HEK293 (cell line): Measurements from ENCODE around the gene ABI3BP.

Source experiments
- CTCF ChIA-PET: fragments of 350-600 bp; formaldehyde crosslinking; extraction: SDS; loops from one replicate; lab custom pipeline; 2021; ENCODE audit warnings: antibody characterized with exemption; lab: Yijun Ruan, JAX
- POLR2A ChIA-PET: fragments of 300-600 bp; formaldehyde crosslinking; extraction: SDS; loops from one replicate; lab custom pipeline; 2020; ENCODE audit warnings: antibody characterized with exemption, inconsistent platforms; lab: Yijun Ruan, JAX
- H3K27ac ChIP-seq: fragments of 200-500 bp; sonication (Bioruptor generic); 2 replicates; pipeline ENCODE4 v1.5.1; 2014; ENCODE audit warnings: low read depth, low read length, control low read depth, inconsistent platforms; ENCODE audit errors: extremely low read depth
- H3K36me3 ChIP-seq, 2 experiments: fragments of 200-500 bp in 1 of 2; sonication (Bioruptor generic) in 1 of 2; 1 replicate in 1 of 2; 2 replicates in 1 of 2; pipeline ENCODE4 v1.5.1; 2014 to 2017; ENCODE audit warnings: inconsistent platforms in 2 of 2, low read length in 2 of 2; ENCODE audit not compliant: control insufficient read depth in 2 of 2, insufficient read depth in 1 of 2
- H3K4me1 ChIP-seq: fragments of 200-500 bp; sonication (Bioruptor generic); 2 replicates; pipeline ENCODE4 v1.5.1; 2014; ENCODE audit warnings: mild to moderate bottlenecking, low read length, inconsistent platforms; ENCODE audit not compliant: control insufficient read depth, insufficient read depth
- H3K4me3 ChIP-seq: 2 replicates; pipeline ENCODE4 v1.5.1; 2011; ENCODE audit warnings: low read depth, mild to moderate bottlenecking, control low read depth, low read length, moderate library complexity
- H3K9me3 ChIP-seq: fragments of 200-500 bp; sonication (Bioruptor generic); 2 replicates; pipeline ENCODE4 v1.5.1; 2014; ENCODE audit warnings: low read depth, low read length, inconsistent platforms; ENCODE audit not compliant: control insufficient read depth, insufficient read depth
- FEZF1 ChIP-seq: fragments of 450-650 bp; formaldehyde crosslinking; IDR thresholded peaks from 2 replicates; pipeline ENCODE4 v1.5.1; 2016; ENCODE audit warnings: missing biosample characterization, missing genetic modification characterization
- HOXD13 ChIP-seq: sonication (generic); formaldehyde crosslinking; IDR thresholded peaks from 2 replicates; pipeline ENCODE4 v1.8.0; 2022; ENCODE audit warnings: missing genetic modification reagents, borderline replicate concordance
- REPIN1 ChIP-seq: fragments of 450-650 bp; formaldehyde crosslinking; IDR thresholded peaks from 2 replicates; pipeline ENCODE4 v1.5.1; 2017; ENCODE audit warnings: missing biosample characterization, missing genetic modification characterization, low read depth
- TRIM28 ChIP-seq: IDR thresholded peaks from 2 replicates; pipeline ENCODE4 v1.6.1; 2011; ENCODE audit warnings: low read length, control low read depth, borderline replicate concordance
- ZBTB1 ChIP-seq: fragments of 450-650 bp; formaldehyde crosslinking; IDR thresholded peaks from 2 replicates; pipeline ENCODE4 v1.5.1; 2016; ENCODE audit warnings: missing biosample characterization, missing genetic modification characterization
- ZBTB17 ChIP-seq: fragments of 450-650 bp; formaldehyde crosslinking; IDR thresholded peaks from 2 replicates; pipeline ENCODE4 v1.5.1; 2016; ENCODE audit warnings: missing biosample characterization, missing genetic modification characterization
- ZBTB8A ChIP-seq: fragments of 450-650 bp; formaldehyde crosslinking; IDR thresholded peaks from 2 replicates; pipeline ENCODE4 v1.5.1; 2016; ENCODE audit warnings: missing biosample characterization, missing genetic modification characterization
- ZNF174 ChIP-seq: fragments of 450-650 bp; formaldehyde crosslinking; IDR thresholded peaks from 2 replicates; pipeline ENCODE4 v1.5.0; 2017; ENCODE audit warnings: missing biosample characterization, mild to moderate bottlenecking, missing genetic modification characterization
- ZNF175 ChIP-seq: fragments of 450-650 bp; formaldehyde crosslinking; IDR thresholded peaks from 2 replicates; pipeline ENCODE4 v1.5.1; 2016; ENCODE audit warnings: missing biosample characterization, missing genetic modification characterization
- ZNF2 ChIP-seq: fragments of 450-650 bp; formaldehyde crosslinking; IDR thresholded peaks from 2 replicates; pipeline ENCODE4 v1.5.1; 2016; ENCODE audit warnings: missing biosample characterization, missing genetic modification characterization
- ZNF239 ChIP-seq: fragments of 450-650 bp; formaldehyde crosslinking; IDR thresholded peaks from 2 replicates; pipeline ENCODE4 v1.5.1; 2016; ENCODE audit warnings: missing biosample characterization, missing genetic modification characterization
- ZNF274 ChIP-seq, 2 experiments: fragments of 200-500 bp in 1 of 2; fragments of 450-650 bp in 1 of 2; sonication (Bioruptor generic) in 1 of 2; formaldehyde crosslinking in 1 of 2; IDR thresholded peaks; 2 replicates each; pipeline versions ENCODE4 v1.5.1 to v1.6.1; 2014 to 2016; ENCODE audit warnings: borderline replicate concordance in 1 of 2, inconsistent platforms in 1 of 2, low read length in 1 of 2, missing biosample characterization in 1 of 2, missing genetic modification characterization in 1 of 2
- ZNF302 ChIP-seq: fragments of 450-650 bp; formaldehyde crosslinking; IDR thresholded peaks from 2 replicates; pipeline ENCODE4 v1.5.1; 2016; ENCODE audit warnings: missing biosample characterization, missing genetic modification characterization, low read depth
- ZNF426 ChIP-seq: fragments of 450-650 bp; formaldehyde crosslinking; IDR thresholded peaks from 2 replicates; pipeline ENCODE4 v1.5.1; 2017; ENCODE audit warnings: missing biosample characterization, missing genetic modification characterization, mild to moderate bottlenecking, inconsistent platforms, moderate library complexity
- ZNF558 ChIP-seq: fragments of 450-650 bp; formaldehyde crosslinking; IDR thresholded peaks from 2 replicates; pipeline ENCODE4 v1.5.1; 2016; ENCODE audit warnings: missing biosample characterization, missing genetic modification characterization
- ZNF596 ChIP-seq: fragments of 450-650 bp; IDR thresholded peaks from 2 replicates; pipeline ENCODE4 v1.5.0; 2018; ENCODE audit warnings: missing biosample characterization, mild to moderate bottlenecking, missing genetic modification characterization, moderate library complexity
- ZNF654 ChIP-seq: fragments of 450-650 bp; formaldehyde crosslinking; IDR thresholded peaks from 2 replicates; pipeline ENCODE4 v1.5.1; 2016; ENCODE audit warnings: low read depth, missing biosample characterization, missing genetic modification characterization
- ZNF658 ChIP-seq: fragments of 450-650 bp; formaldehyde crosslinking; IDR thresholded peaks from 2 replicates; pipeline ENCODE4; 2016; ENCODE audit warnings: missing biosample characterization, missing genetic modification characterization
- ZNF792 ChIP-seq: fragments of 450-650 bp; formaldehyde crosslinking; IDR thresholded peaks from 2 replicates; pipeline ENCODE4 v1.5.1; 2016; ENCODE audit warnings: missing biosample characterization, missing genetic modification characterization
- TF ChIP-seq, protein P1 (sequence below): fragments of 450-650 bp; formaldehyde crosslinking; IDR thresholded peaks from 2 replicates; pipeline ENCODE4 v1.5.1; 2016; ENCODE audit warnings: missing biosample characterization, missing genetic modification characterization
- TF ChIP-seq, protein P2 (sequence below): fragments of 450-650 bp; formaldehyde crosslinking; IDR thresholded peaks from 2 replicates; pipeline ENCODE4 v1.5.1; 2016; ENCODE audit warnings: missing biosample characterization, missing genetic modification characterization
- TF ChIP-seq, protein P3 (sequence below): sonication (generic); formaldehyde crosslinking; IDR thresholded peaks from 2 replicates; pipeline ENCODE4 v1.8.1; 2022; ENCODE audit warnings: mild to moderate bottlenecking, moderate library complexity, missing genetic modification reagents
- TF ChIP-seq, protein P4 (sequence below): fragments of 450-650 bp; formaldehyde crosslinking; IDR thresholded peaks from 2 replicates; pipeline ENCODE4 v1.5.1; 2016; ENCODE audit warnings: missing biosample characterization, missing genetic modification characterization
- TF ChIP-seq, protein P5 (sequence below): fragments of 450-650 bp; formaldehyde crosslinking; IDR thresholded peaks from 2 replicates; pipeline ENCODE4 v1.5.1; 2016; ENCODE audit warnings: missing biosample characterization, missing genetic modification characterization
- TF ChIP-seq, protein P6 (sequence below): fragments of 450-650 bp; formaldehyde crosslinking; IDR thresholded peaks from 2 replicates; pipeline ENCODE4 v1.5.1; 2016; ENCODE audit warnings: missing biosample characterization, missing genetic modification characterization

ABI3BP gene

DNA sequence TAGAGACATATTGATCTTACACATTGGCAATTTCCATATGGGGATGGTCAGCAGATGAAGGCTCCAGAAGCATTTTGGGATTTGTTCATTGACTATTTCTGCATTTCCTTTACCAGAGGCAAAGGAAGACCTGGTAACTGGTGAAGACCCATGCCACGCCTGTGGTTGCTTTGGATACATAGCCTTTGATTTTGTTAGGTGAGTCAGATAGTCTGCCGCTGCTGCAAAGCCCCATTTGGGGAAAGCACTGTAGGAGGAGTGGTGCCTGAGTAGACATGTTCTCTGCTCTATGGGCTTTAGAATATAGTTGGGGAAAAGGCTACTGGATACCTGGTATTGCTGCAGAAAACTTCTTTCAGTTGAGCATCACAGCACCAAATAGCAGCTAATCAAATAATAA lies 227.2 kb downstream of the ABI3BP start:
- ChIA-PET CTCF (no interaction called here), POLR2A (no interaction called here)

DNA sequence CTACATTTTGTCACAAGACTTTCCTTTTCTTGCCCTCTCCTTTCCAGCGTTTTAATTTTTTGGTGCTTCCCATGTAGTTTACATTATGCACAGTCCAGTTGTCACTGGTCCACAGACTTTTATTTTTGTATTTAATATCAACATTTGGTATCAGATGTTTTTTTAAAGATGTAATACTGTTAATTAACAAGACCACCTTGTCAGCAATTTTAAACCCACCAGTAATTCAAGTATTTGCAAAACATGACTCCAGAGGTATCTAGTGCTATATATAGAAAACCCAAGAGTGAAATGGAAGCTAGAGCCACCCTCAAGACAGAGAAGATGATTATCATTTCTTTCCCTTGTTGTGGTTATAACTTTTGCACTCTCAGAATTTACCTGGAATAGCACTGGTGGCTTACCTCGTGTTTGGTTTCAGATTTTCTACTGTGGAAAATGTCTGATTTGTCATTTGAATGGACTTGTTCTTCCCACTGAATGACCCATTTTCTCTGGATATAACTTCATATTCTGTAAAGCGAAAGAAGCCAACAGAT lies 227.7 kb downstream of the ABI3BP start:
- Histone ChIP-seq H3K4me3 (no peak overlapping the region), H3K9me3 (no peaks in the 10 kb centered on the region), H3K4me1 (no peaks in the 10 kb centered on the region), H3K36me3 (no peaks in the 10 kb centered on the region), H3K27ac (no peak overlapping the region)
- ChIA-PET POLR2A (no interaction called here), CTCF (no interaction called here)
- TF ChIP-seq REPIN1 (tag by site-specific recombination): no peak
- TF ChIP-seq, protein P1, sequence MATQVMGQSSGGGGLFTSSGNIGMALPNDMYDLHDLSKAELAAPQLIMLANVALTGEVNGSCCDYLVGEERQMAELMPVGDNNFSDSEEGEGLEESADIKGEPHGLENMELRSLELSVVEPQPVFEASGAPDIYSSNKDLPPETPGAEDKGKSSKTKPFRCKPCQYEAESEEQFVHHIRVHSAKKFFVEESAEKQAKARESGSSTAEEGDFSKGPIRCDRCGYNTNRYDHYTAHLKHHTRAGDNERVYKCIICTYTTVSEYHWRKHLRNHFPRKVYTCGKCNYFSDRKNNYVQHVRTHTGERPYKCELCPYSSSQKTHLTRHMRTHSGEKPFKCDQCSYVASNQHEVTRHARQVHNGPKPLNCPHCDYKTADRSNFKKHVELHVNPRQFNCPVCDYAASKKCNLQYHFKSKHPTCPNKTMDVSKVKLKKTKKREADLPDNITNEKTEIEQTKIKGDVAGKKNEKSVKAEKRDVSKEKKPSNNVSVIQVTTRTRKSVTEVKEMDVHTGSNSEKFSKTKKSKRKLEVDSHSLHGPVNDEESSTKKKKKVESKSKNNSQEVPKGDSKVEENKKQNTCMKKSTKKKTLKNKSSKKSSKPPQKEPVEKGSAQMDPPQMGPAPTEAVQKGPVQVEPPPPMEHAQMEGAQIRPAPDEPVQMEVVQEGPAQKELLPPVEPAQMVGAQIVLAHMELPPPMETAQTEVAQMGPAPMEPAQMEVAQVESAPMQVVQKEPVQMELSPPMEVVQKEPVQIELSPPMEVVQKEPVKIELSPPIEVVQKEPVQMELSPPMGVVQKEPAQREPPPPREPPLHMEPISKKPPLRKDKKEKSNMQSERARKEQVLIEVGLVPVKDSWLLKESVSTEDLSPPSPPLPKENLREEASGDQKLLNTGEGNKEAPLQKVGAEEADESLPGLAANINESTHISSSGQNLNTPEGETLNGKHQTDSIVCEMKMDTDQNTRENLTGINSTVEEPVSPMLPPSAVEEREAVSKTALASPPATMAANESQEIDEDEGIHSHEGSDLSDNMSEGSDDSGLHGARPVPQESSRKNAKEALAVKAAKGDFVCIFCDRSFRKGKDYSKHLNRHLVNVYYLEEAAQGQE: no peak
- TF ChIP-seq ZNF558 (tag by site-specific recombination): no peak
- TF ChIP-seq ZNF426 (tag by site-specific recombination): no peak
- no peak for TF ChIP-seq ZNF274 (IDR thresholded peaks at IDR 0.05; ENCODE audit: low read length)
- TF ChIP-seq ZNF274 (tag by site-specific recombination; IDR thresholded peaks at IDR 0.05; ENCODE audit: borderline replicate concordance): no peak
- TF ChIP-seq ZNF658: no peak

More for the DNA sequence above, 227.2 kb downstream of the ABI3BP start:
- TF ChIP-seq, protein P2, sequence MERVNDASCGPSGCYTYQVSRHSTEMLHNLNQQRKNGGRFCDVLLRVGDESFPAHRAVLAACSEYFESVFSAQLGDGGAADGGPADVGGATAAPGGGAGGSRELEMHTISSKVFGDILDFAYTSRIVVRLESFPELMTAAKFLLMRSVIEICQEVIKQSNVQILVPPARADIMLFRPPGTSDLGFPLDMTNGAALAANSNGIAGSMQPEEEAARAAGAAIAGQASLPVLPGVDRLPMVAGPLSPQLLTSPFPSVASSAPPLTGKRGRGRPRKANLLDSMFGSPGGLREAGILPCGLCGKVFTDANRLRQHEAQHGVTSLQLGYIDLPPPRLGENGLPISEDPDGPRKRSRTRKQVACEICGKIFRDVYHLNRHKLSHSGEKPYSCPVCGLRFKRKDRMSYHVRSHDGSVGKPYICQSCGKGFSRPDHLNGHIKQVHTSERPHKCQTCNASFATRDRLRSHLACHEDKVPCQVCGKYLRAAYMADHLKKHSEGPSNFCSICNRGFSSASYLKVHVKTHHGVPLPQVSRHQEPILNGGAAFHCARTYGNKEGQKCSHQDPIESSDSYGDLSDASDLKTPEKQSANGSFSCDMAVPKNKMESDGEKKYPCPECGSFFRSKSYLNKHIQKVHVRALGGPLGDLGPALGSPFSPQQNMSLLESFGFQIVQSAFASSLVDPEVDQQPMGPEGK (tag by site-specific recombination): no peak
- TF ChIP-seq, protein P3, sequence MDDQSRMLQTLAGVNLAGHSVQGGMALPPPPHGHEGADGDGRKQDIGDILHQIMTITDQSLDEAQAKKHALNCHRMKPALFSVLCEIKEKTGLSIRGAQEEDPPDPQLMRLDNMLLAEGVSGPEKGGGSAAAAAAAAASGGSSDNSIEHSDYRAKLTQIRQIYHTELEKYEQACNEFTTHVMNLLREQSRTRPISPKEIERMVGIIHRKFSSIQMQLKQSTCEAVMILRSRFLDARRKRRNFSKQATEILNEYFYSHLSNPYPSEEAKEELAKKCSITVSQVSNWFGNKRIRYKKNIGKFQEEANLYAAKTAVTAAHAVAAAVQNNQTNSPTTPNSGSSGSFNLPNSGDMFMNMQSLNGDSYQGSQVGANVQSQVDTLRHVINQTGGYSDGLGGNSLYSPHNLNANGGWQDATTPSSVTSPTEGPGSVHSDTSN (CRISPR knock-in tag): no peak
- TF ChIP-seq ZNF654 (tag by site-specific recombination): no peak
- TF ChIP-seq ZNF596: no peak
- no peak for TF ChIP-seq ZNF175 (tag by site-specific recombination)
- TF ChIP-seq ZNF239 (tag by site-specific recombination): no peak
- TF ChIP-seq, protein P4, sequence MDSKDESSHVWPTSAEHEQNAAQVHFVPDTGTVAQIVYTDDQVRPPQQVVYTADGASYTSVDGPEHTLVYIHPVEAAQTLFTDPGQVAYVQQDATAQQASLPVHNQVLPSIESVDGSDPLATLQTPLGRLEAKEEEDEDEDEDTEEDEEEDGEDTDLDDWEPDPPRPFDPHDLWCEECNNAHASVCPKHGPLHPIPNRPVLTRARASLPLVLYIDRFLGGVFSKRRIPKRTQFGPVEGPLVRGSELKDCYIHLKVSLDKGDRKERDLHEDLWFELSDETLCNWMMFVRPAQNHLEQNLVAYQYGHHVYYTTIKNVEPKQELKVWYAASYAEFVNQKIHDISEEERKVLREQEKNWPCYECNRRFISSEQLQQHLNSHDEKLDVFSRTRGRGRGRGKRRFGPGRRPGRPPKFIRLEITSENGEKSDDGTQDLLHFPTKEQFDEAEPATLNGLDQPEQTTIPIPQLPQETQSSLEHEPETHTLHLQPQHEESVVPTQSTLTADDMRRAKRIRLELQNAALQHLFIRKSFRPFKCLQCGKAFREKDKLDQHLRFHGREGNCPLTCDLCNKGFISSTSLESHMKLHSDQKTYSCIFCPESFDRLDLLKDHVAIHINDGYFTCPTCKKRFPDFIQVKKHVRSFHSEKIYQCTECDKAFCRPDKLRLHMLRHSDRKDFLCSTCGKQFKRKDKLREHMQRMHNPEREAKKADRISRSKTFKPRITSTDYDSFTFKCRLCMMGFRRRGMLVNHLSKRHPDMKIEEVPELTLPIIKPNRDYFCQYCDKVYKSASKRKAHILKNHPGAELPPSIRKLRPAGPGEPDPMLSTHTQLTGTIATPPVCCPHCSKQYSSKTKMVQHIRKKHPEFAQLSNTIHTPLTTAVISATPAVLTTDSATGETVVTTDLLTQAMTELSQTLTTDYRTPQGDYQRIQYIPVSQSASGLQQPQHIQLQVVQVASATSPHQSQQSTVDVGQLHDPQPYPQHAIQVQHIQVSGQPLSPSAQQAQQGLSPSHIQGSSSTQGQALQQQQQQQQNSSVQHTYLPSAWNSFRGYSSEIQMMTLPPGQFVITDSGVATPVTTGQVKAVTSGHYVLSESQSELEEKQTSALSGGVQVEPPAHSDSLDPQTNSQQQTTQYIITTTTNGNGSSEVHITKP (tag by site-specific recombination): no peak
- TF ChIP-seq, protein P5, sequence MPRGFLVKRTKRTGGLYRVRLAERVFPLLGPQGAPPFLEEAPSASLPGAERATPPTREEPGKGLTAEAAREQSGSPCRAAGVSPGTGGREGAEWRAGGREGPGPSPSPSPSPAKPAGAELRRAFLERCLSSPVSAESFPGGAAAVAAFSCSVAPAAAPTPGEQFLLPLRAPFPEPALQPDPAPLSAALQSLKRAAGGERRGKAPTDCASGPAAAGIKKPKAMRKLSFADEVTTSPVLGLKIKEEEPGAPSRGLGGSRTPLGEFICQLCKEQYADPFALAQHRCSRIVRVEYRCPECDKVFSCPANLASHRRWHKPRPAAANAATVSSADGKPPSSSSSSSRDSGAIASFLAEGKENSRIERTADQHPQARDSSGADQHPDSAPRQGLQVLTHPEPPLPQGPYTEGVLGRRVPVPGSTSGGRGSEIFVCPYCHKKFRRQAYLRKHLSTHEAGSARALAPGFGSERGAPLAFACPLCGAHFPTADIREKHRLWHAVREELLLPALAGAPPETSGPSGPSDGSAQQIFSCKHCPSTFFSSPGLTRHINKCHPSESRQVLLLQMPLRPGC: no peak
- no peak for TF ChIP-seq ZBTB17 (tag by site-specific recombination)
- TF ChIP-seq, protein P6, sequence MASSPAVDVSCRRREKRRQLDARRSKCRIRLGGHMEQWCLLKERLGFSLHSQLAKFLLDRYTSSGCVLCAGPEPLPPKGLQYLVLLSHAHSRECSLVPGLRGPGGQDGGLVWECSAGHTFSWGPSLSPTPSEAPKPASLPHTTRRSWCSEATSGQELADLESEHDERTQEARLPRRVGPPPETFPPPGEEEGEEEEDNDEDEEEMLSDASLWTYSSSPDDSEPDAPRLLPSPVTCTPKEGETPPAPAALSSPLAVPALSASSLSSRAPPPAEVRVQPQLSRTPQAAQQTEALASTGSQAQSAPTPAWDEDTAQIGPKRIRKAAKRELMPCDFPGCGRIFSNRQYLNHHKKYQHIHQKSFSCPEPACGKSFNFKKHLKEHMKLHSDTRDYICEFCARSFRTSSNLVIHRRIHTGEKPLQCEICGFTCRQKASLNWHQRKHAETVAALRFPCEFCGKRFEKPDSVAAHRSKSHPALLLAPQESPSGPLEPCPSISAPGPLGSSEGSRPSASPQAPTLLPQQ (tag by site-specific recombination): no peak
- no peak for TF ChIP-seq ZBTB1
- TF ChIP-seq FEZF1 (tag by site-specific recombination): no peak
- TF ChIP-seq ZBTB8A: no peak
- no peak for TF ChIP-seq ZNF174 (tag by site-specific recombination)
- no peak for TF ChIP-seq TRIM28
- TF ChIP-seq HOXD13 (CRISPR knock-in tag): no peak
- no peak for TF ChIP-seq ZNF792 (tag by site-specific recombination)
- TF ChIP-seq ZNF2: no peak
- TF ChIP-seq ZNF302 (tag by site-specific recombination): no peak
- no peak overlapping the region for H3K4me3 ChIP-seq
- H3K4me1 ChIP-seq: no peaks in the 10 kb centered on the region
- no peaks in the 10 kb centered on the region for H3K9me3 ChIP-seq
- no peak overlapping the region for H3K27ac ChIP-seq
- no peaks in the 10 kb centered on the region for H3K36me3 ChIP-seq
